SU-DHL-6 (cell line): ENCODE data around the gene FNTB.

Experiments used
- CTCF ChIP-seq: fragments of 200-600 bp; sonication (generic); IDR thresholded peaks from one replicate; pipeline ENCODE4 v1.5.1; 2017; ENCODE audit warnings: antibody characterized with exemption, mild to moderate bottlenecking, low read length, moderate library complexity; ENCODE audit not compliant: insufficient read depth, poor library complexity, severe bottlenecking
- EZH2phosphoT487 ChIP-seq: fragments of 200-600 bp; sonication (generic), shearing (Covaris generic); conservative IDR thresholded peaks from 2 replicates; pipeline ENCODE4 v1.6.1; 2018; ENCODE audit warnings: mild to moderate bottlenecking, antibody characterized with exemption, low read length, moderate library complexity, mixed read lengths

DNA sequence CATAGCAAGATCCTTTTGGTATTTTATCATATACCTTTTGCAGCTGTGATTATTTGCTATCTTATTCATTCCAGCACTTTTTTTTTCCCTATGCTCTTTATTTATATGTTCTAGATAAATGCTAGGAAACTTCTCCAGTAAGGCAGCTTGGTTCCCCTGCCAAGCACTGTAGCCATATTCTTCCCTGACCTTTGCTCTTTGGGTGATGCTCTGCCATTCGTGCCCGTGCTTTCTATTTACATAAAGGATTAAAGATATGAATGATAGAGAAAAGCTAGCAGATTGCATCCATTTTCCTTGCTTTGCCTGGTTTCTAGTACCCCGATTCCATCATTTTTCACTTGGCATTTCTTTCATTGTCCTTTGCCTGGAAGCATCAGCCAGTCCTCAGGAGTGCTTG lies 42.2 kb downstream of the FNTB start:
- no peak for TF ChIP-seq CTCF
- no peak for TF ChIP-seq EZH2phosphoT487
